Natural killer cell (primary cell): ENCODE results near the gene PAQR3. TPM values are rescaled to one million over a fixed set of nuclear protein-coding genes. Genes with fewer than 3 reads are reported as not detected.
"Not testable (repeated sequence)": the region's sequence is repeated elsewhere in the genome, so short reads cannot be mapped to it uniquely, and the experiment has no call there.

Experiments
- ATAC-seq, 3 donors: fragments of 150-1000 bp in 2 of 3; fragments of 200-7000 bp in 1 of 3; cut with Tn5 transposase; 1 replicate in 1 of 3; 2 replicates in 2 of 3; pipeline ENCODE4 v1.10.0; 2021; ENCODE audit warnings: mild to moderate bottlenecking in 2 of 3, moderate library complexity in 2 of 3
- DNase-seq, 2 donors: peaks; one replicate each; pipeline versions ENCODE4 v3.0.0 to v3.0.0-alpha.2; 2013 to 2021; ENCODE audit warnings: mixed read lengths in 1 of 2
- H3K27ac ChIP-seq: one replicate; pipeline ENCODE4 v1.5.1; 2013; ENCODE audit warnings: mild to moderate bottlenecking, low read length
- H3K27me3 ChIP-seq: one replicate; pipeline ENCODE4 v1.6.1; 2013; ENCODE audit warnings: low read length; ENCODE audit not compliant: control insufficient read depth, insufficient read depth
- H3K36me3 ChIP-seq: one replicate; pipeline ENCODE4 v1.6.1; 2013; ENCODE audit warnings: low read length; ENCODE audit not compliant: control insufficient read depth, insufficient read depth
- H3K4me1 ChIP-seq: one replicate; pipeline ENCODE4 v1.6.1; 2013; ENCODE audit warnings: low read length; ENCODE audit not compliant: control insufficient read depth, insufficient read depth
- H3K4me3 ChIP-seq: one replicate; pipeline ENCODE4 v1.5.1; 2013; ENCODE audit warnings: low read length
- H3K9me3 ChIP-seq: one replicate; pipeline ENCODE4 v1.6.1; 2013; ENCODE audit warnings: low read length; ENCODE audit not compliant: control insufficient read depth, insufficient read depth
- H3K27ac Mint-ChIP-seq, 2 donors: one replicate each; pipeline ENCODE4 v1.8.0; 2022; ENCODE audit warnings: mild to moderate bottlenecking in 2 of 2, mixed read lengths in 2 of 2, moderate library complexity in 1 of 2
- H3K27me3 Mint-ChIP-seq, 2 donors: one replicate each; pipeline ENCODE4 v1.8.0; 2022; ENCODE audit warnings: low read depth in 2 of 2, mixed read lengths in 2 of 2
- H3K36me3 Mint-ChIP-seq: one replicate; pipeline ENCODE4 v1.8.0; 2022; ENCODE audit warnings: mixed read lengths
- H3K4me1 Mint-ChIP-seq, 2 donors: one replicate each; pipeline ENCODE4 v1.8.0; 2022; ENCODE audit warnings: mixed read lengths in 2 of 2
- H3K4me3 Mint-ChIP-seq: one replicate; pipeline ENCODE4 v1.8.0; 2022; ENCODE audit warnings: mild to moderate bottlenecking, moderate library complexity, mixed read lengths
- H3K9me3 Mint-ChIP-seq, 2 donors: one replicate each; pipeline ENCODE4 v1.8.0; 2022; ENCODE audit warnings: mixed read lengths in 2 of 2
- CTCF ChIP-seq: fragments of 200-600 bp; IDR thresholded peaks from one replicate; pipeline ENCODE4 v1.8.0; 2022; ENCODE audit warnings: antibody characterized with exemption
- WGBS: methylation state at CpG from one replicate; pipeline ENCODE4 v1.1.7; 2013; ENCODE audit warnings: missing lambda C conversion rate; ENCODE audit not compliant: insufficient coverage; 5-methylcytosine and 5-hydroxymethylcytosine counted together
- intact Hi-C: fragments of 100-400 bp; cut with micrococcal nuclease; formaldehyde crosslinking; loops from one replicate; pipeline ENCODE4 v1.14.2; 2022
- total RNA-seq, 4 donors: library from RNA; stranded (reverse); fragments of 120-200 nt in 1 of 4; gene quantifications; one replicate each; pipeline versions ENCODE4 v1.2.3 to v1.2.4, GENCODE V29; 2013 to 2022

The PAQR3 gene
- total RNA-seq, 3 donors from 2014 or later (not counting 1 experiment from before 2014, with no cell fraction given), result 23.7 to 31.7 (median 24.2) TPM

GRCh38 chr4:78926826-78927225 lies 12.4 kb downstream of the PAQR3 start:
- 61% methylated on average over 1 of the region's 1 CpG for WGBS
- Histone ChIP-seq H3K36me3 (peaks cover 23% of the 10 kb centered on the region), H3K27me3 (no peaks in the 10 kb centered on the region), H3K4me1 (no peaks in the 10 kb centered on the region), H3K4me3 (no peak overlapping the region), H3K9me3 (no peaks in the 10 kb centered on the region), H3K27ac (no peak overlapping the region)
- Mint-ChIP-seq H3K36me3 (peaks cover 29% of the 10 kb centered on the region), H3K27ac (no peak overlapping the region), H3K27me3 (no peaks in the 10 kb centered on the region), H3K9me3 (no peaks in the 10 kb centered on the region), H3K4me3 (no peak overlapping the region), H3K4me1 (no peaks in the 10 kb centered on the region)
- ATAC-seq (no peak), DNase-seq (no peak)
- intact Hi-C loops, result no loop called here
- no peak for TF ChIP-seq CTCF

- Histone ChIP-seq H3K27me3 (no peaks in the 10 kb centered on the region), H3K4me3 (no peak overlapping the region), H3K9me3 (no peaks in the 10 kb centered on the region), H3K4me1 (no peaks in the 10 kb centered on the region), H3K27ac (no peak overlapping the region), H3K36me3 (peaks cover 15% of the 10 kb centered on the region)
- intact Hi-C loops, result no loop called here
- no peak for TF ChIP-seq CTCF
- Mint-ChIP-seq H3K9me3 (no peaks in the 10 kb centered on the region), H3K27ac (no peak overlapping the region), H3K36me3 (peaks cover 22% of the 10 kb centered on the region), H3K4me3 (no peak overlapping the region), H3K4me1 (no peaks in the 10 kb centered on the region), H3K27me3 (no peaks in the 10 kb centered on the region)
- ATAC-seq, result no peak
- no peak for DNase-seq
- 0% methylated on average over 1 of the region's 4 CpGs for WGBS
Observed at GRCh38 chr4:78923464-78924312, 15.6 kb downstream of the PAQR3 start.

- H3K4me1 ChIP-seq, result no peaks in the 10 kb centered on the region
- Mint-ChIP-seq H3K36me3 (peaks cover 17% of the 10 kb centered on the region), H3K27ac (no peak overlapping the region), H3K4me1 (no peaks in the 10 kb centered on the region), H3K4me3 (no peak overlapping the region), H3K9me3 (no peaks in the 10 kb centered on the region), H3K27me3 (no peaks in the 10 kb centered on the region)
- H3K36me3 ChIP-seq, result peaks cover 18% of the 10 kb centered on the region
- no peak overlapping the region for H3K27ac ChIP-seq
- WGBS, result 100% methylated on average over 2 of the region's 4 CpGs
- DNase-seq (no peak), ATAC-seq (no peak)
- TF ChIP-seq CTCF, result no peak
- no peaks in the 10 kb centered on the region for H3K9me3 ChIP-seq
- intact Hi-C loops, result no loop called here
- H3K4me3 ChIP-seq, result no peak overlapping the region
- H3K27me3 ChIP-seq, result no peaks in the 10 kb centered on the region
Observed at GRCh38 chr4:78922207-78922606, 17.0 kb downstream of the PAQR3 start.

- H3K27ac Mint-ChIP-seq, result no peak overlapping the region
- Histone ChIP-seq H3K4me1 (no peaks in the 10 kb centered on the region), H3K27me3 (no peaks in the 10 kb centered on the region), H3K27ac (no peak overlapping the region), H3K36me3 (peaks cover 5% of the 10 kb centered on the region), H3K9me3 (no peaks in the 10 kb centered on the region), H3K4me3 (no peak overlapping the region)
- ATAC-seq (no peak), DNase-seq (no peak)
- intact Hi-C loops, result no loop called here
- no peaks in the 10 kb centered on the region for H3K9me3 Mint-ChIP-seq
- H3K27me3 Mint-ChIP-seq, result no peaks in the 10 kb centered on the region
- 94% methylated on average over 2 of the region's 2 CpGs for WGBS
- TF ChIP-seq CTCF, result no peak
- no peak overlapping the region for H3K4me3 Mint-ChIP-seq
- H3K4me1 Mint-ChIP-seq, result no peaks in the 10 kb centered on the region
- H3K36me3 Mint-ChIP-seq, result peaks cover 5% of the 10 kb centered on the region
Observed at GRCh38 chr4:78910612-78911011, 28.6 kb downstream of the PAQR3 start.

- intact Hi-C loops, H3K27me3 ChIP-seq, ATAC-seq, H3K27ac ChIP-seq, H3K4me1 ChIP-seq, DNase-seq, H3K27ac Mint-ChIP-seq, H3K36me3 Mint-ChIP-seq, H3K9me3 ChIP-seq, H3K9me3 Mint-ChIP-seq, H3K27me3 Mint-ChIP-seq, H3K36me3 ChIP-seq, H3K4me1 Mint-ChIP-seq, H3K4me3 Mint-ChIP-seq, H3K4me3 ChIP-seq: not testable (repeated sequence)
- WGBS, result 100% methylated on average over 3 of the region's 6 CpGs
Observed at GRCh38 chr4:78908974-78909373, 30.3 kb downstream of the PAQR3 start.
